WTC11 (cell line): ENCODE results near the gene CCDC69. TPM values are rescaled to one million over a fixed set of nuclear protein-coding genes. Genes with fewer than 3 reads are reported as not detected.
A peak's percentile ranks its signal among the peaks of the same experiment; 100 is the strongest.

Experiments
- ATAC-seq: fragments of 200-7000 bp; cut with Tn5 transposase; 2 replicates; pipeline ENCODE4 v1.10.0; 2021; ENCODE audit warnings: mild to moderate bottlenecking, moderate library complexity
- CTCF ChIA-PET: fragments of 300-600 bp; sonication (Branson Sonifier 250); formaldehyde crosslinking; loops from one replicate; lab custom pipeline; 2021; ENCODE audit warnings: antibody characterized with exemption; lab: Charles Lee
- POLR2A ChIA-PET: fragments of 350-600 bp; sonication (Branson Sonifier 250); formaldehyde crosslinking; loops from one replicate; lab custom pipeline; 2021; ENCODE audit warnings: antibody characterized with exemption; lab: Charles Lee
- DNase-seq: peaks from one replicate; pipeline ENCODE4 v3.0.0; 2021; ENCODE audit warnings: low spot score
- H3K27ac Mint-ChIP-seq: 2 replicates; pipeline ENCODE4 v1.8.0; 2021; ENCODE audit warnings: mixed read lengths
- H3K27me3 Mint-ChIP-seq: 2 replicates; pipeline ENCODE4 v1.8.0; 2021; ENCODE audit warnings: low read depth, mild to moderate bottlenecking, moderate library complexity, mixed read lengths
- H3K36me3 Mint-ChIP-seq: 2 replicates; pipeline ENCODE4 v1.8.0; 2021; ENCODE audit warnings: mixed read lengths
- H3K4me1 Mint-ChIP-seq: 2 replicates; pipeline ENCODE4 v1.8.0; 2022; ENCODE audit warnings: mixed read lengths
- H3K4me3 Mint-ChIP-seq: 2 replicates; pipeline ENCODE4 v1.8.0; 2021; ENCODE audit warnings: mild to moderate bottlenecking, moderate library complexity, mixed read lengths
- H3K9me3 Mint-ChIP-seq: 2 replicates; pipeline ENCODE4 v1.8.0; 2021; ENCODE audit warnings: mixed read lengths
- CREB1 ChIP-seq: sonication (generic); formaldehyde crosslinking; IDR thresholded peaks from 2 replicates; pipeline ENCODE4 v1.8.0; 2023; ENCODE audit warnings: mild to moderate bottlenecking, missing genetic modification reagents
- HMGA2 ChIP-seq: fragments of 250-450 bp; sonication (Bioruptor Pico); IDR thresholded peaks from 2 replicates; pipeline ENCODE4 v1.4.0; 2021; ENCODE audit warnings: mild to moderate bottlenecking, moderate library complexity
- NFYB ChIP-seq: sonication (generic); formaldehyde crosslinking; conservative IDR thresholded peaks from 2 replicates; pipeline ENCODE4 v1.8.0; 2022; ENCODE audit warnings: low read depth, missing genetic modification reagents
- NR3C1 ChIP-seq: sonication (generic); formaldehyde crosslinking; conservative IDR thresholded peaks from 2 replicates; pipeline ENCODE4 v1.8.1; 2023; ENCODE audit warnings: low read depth, mild to moderate bottlenecking, missing genetic modification reagents
- SMAD4 ChIP-seq: sonication (generic); formaldehyde crosslinking; IDR thresholded peaks from 2 replicates; pipeline ENCODE4 v1.8.0; 2022; ENCODE audit warnings: mild to moderate bottlenecking, missing genetic modification reagents
- SOX15 ChIP-seq: fragments of 250-450 bp; sonication (Bioruptor Pico); IDR thresholded peaks from 2 replicates; pipeline ENCODE4 v1.9.0; 2021; ENCODE audit warnings: mild to moderate bottlenecking
- SP1 ChIP-seq: sonication (generic); formaldehyde crosslinking; conservative IDR thresholded peaks from 2 replicates; pipeline ENCODE4 v1.8.1; 2022; ENCODE audit warnings: missing genetic modification reagents
- TEAD4 ChIP-seq: sonication (generic); formaldehyde crosslinking; IDR thresholded peaks from 2 replicates; pipeline ENCODE4 v1.8.0; 2022; ENCODE audit warnings: mild to moderate bottlenecking, missing genetic modification reagents
- ZNF121 ChIP-seq: sonication (generic); formaldehyde crosslinking; IDR thresholded peaks from 2 replicates; pipeline ENCODE4 v1.8.0; 2023; ENCODE audit warnings: missing genetic modification reagents
- ZNF232 ChIP-seq: sonication (generic); formaldehyde crosslinking; IDR thresholded peaks from 2 replicates; pipeline ENCODE4 v1.8.0; 2022; ENCODE audit warnings: mild to moderate bottlenecking, missing genetic modification reagents
- ZNF416 ChIP-seq: fragments of 250-450 bp; sonication (Bioruptor Pico); IDR thresholded peaks from 2 replicates; pipeline ENCODE4 v1.9.0; 2021; ENCODE audit warnings: mild to moderate bottlenecking, inconsistent platforms
- ZNF423 ChIP-seq: fragments of 250-450 bp; sonication (Bioruptor Pico); IDR thresholded peaks from 2 replicates; pipeline ENCODE4 v2.1.2; 2022; ENCODE audit warnings: mild to moderate bottlenecking, moderate library complexity
- total RNA-seq: library from RNA; stranded (reverse); gene quantifications from 3 replicates; pipeline ENCODE4 v1.2.3, GENCODE V29; 2021
- TF ChIP-seq, protein P1 (sequence below): sonication (generic); formaldehyde crosslinking; conservative IDR thresholded peaks from 2 replicates; pipeline ENCODE4 v1.8.1; 2023; ENCODE audit warnings: mild to moderate bottlenecking, low read depth, missing genetic modification reagents, moderate library complexity
- TF ChIP-seq, protein P2 (sequence below): sonication (generic); formaldehyde crosslinking; IDR thresholded peaks from 2 replicates; pipeline ENCODE4 v1.8.0; 2023; ENCODE audit warnings: mild to moderate bottlenecking, missing genetic modification reagents
- TF ChIP-seq, protein P3 (sequence below): sonication (generic); formaldehyde crosslinking; conservative IDR thresholded peaks from 2 replicates; pipeline ENCODE4 v1.8.1; 2022; ENCODE audit warnings: mild to moderate bottlenecking, missing genetic modification reagents
- TF ChIP-seq, protein P4 (sequence below): sonication (generic); formaldehyde crosslinking; IDR thresholded peaks from 2 replicates; pipeline ENCODE4 v1.8.1; 2022; ENCODE audit warnings: low read depth, mild to moderate bottlenecking, moderate library complexity, missing genetic modification reagents, borderline replicate concordance
- TF ChIP-seq, protein P5 (sequence below): fragments of 250-450 bp; sonication (Bioruptor Pico); IDR thresholded peaks from 2 replicates; pipeline ENCODE4 v1.9.0; 2021; ENCODE audit warnings: mild to moderate bottlenecking
- TF ChIP-seq, protein P6 (sequence below): sonication (generic); formaldehyde crosslinking; IDR thresholded peaks from 2 replicates; pipeline ENCODE4 v1.8.0; 2022; ENCODE audit warnings: mild to moderate bottlenecking, missing genetic modification reagents
- TF ChIP-seq, protein P7 (sequence below): fragments of 250-450 bp; sonication (Bioruptor Pico); IDR thresholded peaks from 2 replicates; pipeline ENCODE4 v2.1.2; 2022; ENCODE audit warnings: mild to moderate bottlenecking, moderate library complexity

The CCDC69 gene
- total RNA-seq, 1 experiment from 2014 or later, result 12.4 TPM

DNA sequence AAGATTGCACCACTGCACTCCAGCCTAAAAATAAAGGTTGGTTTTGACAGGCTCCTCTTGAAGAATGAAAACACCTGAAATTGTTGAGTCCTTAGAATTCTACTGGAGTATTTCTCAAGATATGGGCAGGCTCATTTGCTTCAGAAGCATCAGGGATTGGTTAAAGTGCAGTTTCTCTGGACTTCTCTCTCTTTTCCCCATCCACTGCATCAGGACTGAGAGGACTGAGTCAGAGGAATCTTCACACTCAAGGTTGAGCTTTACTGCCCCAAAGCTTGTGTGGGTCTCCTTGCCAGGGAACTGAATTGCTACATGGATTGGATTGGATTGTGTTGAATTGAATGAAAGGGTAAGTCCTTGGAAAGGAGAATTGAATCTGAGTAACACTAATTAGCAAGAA, 7.5 kb upstream of the CCDC69 start (continued):
- TF ChIP-seq, protein P1, sequence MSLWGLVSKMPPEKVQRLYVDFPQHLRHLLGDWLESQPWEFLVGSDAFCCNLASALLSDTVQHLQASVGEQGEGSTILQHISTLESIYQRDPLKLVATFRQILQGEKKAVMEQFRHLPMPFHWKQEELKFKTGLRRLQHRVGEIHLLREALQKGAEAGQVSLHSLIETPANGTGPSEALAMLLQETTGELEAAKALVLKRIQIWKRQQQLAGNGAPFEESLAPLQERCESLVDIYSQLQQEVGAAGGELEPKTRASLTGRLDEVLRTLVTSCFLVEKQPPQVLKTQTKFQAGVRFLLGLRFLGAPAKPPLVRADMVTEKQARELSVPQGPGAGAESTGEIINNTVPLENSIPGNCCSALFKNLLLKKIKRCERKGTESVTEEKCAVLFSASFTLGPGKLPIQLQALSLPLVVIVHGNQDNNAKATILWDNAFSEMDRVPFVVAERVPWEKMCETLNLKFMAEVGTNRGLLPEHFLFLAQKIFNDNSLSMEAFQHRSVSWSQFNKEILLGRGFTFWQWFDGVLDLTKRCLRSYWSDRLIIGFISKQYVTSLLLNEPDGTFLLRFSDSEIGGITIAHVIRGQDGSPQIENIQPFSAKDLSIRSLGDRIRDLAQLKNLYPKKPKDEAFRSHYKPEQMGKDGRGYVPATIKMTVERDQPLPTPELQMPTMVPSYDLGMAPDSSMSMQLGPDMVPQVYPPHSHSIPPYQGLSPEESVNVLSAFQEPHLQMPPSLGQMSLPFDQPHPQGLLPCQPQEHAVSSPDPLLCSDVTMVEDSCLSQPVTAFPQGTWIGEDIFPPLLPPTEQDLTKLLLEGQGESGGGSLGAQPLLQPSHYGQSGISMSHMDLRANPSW (CRISPR knock-in tag), result no peak
- TF ChIP-seq, all 79 proteins: peak for 0

DNA sequence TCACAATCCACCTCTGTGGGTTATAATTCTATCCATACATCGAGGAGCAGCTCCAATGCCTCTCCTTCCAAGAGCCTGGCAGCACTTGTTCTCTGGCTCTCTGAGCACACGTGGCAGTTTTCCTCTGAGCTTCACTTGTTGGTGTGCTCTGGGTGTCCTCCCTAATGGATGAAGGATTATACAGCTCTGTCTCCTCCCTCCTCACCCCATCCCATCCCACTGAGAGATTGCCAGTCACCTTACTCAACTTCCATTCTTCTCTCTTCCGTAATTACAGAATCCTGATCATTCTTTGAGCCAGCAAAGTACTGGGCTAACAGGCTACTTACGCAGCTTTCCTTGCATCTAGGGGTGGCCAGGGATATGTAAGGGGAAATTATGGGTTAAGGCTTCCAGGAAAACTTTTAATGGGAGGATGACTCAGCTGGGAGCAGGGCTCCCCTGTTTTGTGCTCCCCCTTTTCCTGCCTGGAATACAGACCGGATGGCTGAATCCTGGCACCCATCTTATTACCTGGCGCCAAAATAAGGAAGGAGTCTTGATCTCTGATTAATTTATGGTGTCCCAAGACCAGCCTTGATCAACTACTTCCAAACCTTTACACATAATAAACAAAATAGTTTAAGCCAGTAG, 6.3 kb upstream of the CCDC69 start:
- ATAC-seq (0 out of 2 replicates have a peak, but pooled peaks have one; percentile 16), DNase-seq (no peak)
- Mint-ChIP-seq H3K36me3 (no peaks in the 10 kb centered on the region), H3K27ac (no peak overlapping the region), H3K4me3 (no peak overlapping the region), H3K9me3 (0 out of 2 replicates have a peak, but pooled peaks cover 4% of the 10 kb centered on the region), H3K4me1 (peaks cover 6% of the 10 kb centered on the region), H3K27me3 (no peaks in the 10 kb centered on the region)
- CTCF ChIA-PET, result interaction anchor here (0.6 to 3.3 kb wide), 4 partner anchors 8 to 148 kb away, joined by 3 to 39 read pairs (median 3); no protein-coding TSS in a partner anchor
- TF ChIP-seq, protein P2, sequence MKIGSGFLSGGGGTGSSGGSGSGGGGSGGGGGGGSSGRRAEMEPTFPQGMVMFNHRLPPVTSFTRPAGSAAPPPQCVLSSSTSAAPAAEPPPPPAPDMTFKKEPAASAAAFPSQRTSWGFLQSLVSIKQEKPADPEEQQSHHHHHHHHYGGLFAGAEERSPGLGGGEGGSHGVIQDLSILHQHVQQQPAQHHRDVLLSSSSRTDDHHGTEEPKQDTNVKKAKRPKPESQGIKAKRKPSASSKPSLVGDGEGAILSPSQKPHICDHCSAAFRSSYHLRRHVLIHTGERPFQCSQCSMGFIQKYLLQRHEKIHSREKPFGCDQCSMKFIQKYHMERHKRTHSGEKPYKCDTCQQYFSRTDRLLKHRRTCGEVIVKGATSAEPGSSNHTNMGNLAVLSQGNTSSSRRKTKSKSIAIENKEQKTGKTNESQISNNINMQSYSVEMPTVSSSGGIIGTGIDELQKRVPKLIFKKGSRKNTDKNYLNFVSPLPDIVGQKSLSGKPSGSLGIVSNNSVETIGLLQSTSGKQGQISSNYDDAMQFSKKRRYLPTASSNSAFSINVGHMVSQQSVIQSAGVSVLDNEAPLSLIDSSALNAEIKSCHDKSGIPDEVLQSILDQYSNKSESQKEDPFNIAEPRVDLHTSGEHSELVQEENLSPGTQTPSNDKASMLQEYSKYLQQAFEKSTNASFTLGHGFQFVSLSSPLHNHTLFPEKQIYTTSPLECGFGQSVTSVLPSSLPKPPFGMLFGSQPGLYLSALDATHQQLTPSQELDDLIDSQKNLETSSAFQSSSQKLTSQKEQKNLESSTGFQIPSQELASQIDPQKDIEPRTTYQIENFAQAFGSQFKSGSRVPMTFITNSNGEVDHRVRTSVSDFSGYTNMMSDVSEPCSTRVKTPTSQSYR (CRISPR knock-in tag), result no peak
- TF ChIP-seq, protein P3, sequence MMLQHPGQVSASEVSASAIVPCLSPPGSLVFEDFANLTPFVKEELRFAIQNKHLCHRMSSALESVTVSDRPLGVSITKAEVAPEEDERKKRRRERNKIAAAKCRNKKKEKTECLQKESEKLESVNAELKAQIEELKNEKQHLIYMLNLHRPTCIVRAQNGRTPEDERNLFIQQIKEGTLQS (CRISPR knock-in tag), result no peak
- TF ChIP-seq, protein P4, sequence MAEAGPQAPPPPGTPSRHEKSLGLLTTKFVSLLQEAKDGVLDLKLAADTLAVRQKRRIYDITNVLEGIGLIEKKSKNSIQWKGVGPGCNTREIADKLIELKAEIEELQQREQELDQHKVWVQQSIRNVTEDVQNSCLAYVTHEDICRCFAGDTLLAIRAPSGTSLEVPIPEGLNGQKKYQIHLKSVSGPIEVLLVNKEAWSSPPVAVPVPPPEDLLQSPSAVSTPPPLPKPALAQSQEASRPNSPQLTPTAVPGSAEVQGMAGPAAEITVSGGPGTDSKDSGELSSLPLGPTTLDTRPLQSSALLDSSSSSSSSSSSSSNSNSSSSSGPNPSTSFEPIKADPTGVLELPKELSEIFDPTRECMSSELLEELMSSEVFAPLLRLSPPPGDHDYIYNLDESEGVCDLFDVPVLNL, result no peak
- TF ChIP-seq CREB1 (no peak), SMAD4 (no peak), ZNF416 (no peak), NR3C1 (CRISPR knock-in tag) (no peak), TEAD4 (CRISPR knock-in tag) (no peak)
- TF ChIP-seq, protein P5, sequence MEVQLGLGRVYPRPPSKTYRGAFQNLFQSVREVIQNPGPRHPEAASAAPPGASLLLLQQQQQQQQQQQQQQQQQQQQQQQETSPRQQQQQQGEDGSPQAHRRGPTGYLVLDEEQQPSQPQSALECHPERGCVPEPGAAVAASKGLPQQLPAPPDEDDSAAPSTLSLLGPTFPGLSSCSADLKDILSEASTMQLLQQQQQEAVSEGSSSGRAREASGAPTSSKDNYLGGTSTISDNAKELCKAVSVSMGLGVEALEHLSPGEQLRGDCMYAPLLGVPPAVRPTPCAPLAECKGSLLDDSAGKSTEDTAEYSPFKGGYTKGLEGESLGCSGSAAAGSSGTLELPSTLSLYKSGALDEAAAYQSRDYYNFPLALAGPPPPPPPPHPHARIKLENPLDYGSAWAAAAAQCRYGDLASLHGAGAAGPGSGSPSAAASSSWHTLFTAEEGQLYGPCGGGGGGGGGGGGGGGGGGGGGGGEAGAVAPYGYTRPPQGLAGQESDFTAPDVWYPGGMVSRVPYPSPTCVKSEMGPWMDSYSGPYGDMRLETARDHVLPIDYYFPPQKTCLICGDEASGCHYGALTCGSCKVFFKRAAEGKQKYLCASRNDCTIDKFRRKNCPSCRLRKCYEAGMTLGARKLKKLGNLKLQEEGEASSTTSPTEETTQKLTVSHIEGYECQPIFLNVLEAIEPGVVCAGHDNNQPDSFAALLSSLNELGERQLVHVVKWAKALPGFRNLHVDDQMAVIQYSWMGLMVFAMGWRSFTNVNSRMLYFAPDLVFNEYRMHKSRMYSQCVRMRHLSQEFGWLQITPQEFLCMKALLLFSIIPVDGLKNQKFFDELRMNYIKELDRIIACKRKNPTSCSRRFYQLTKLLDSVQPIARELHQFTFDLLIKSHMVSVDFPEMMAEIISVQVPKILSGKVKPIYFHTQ (CRISPR knock-in tag), result no peak
- POLR2A ChIA-PET, result no interaction called here

DNA sequence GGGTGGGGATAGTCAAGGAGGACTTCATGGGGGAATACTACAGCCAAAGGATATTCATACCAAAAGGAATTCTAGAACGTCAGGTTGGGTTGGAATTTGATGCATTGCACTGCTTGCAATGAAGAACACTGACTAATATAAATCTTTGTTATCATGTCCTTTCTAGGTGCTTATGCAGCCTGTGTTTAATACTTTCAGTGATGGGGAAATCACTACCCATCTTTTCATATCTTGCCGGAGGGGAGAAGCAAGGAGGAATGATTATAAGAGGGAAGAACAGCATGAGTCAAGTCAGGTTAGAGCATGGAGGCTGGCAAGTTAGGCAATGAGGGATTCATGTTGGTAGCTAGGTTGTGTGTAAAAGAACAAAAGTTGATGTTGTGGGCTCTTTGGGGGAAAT, 5.1 kb upstream of the CCDC69 start:
- ChIA-PET CTCF (interaction anchor here (1.0 to 3.3 kb wide), 3 partner anchors 9 to 114 kb away, joined by 3 to 39 read pairs (median 3); no protein-coding TSS in a partner anchor), POLR2A (no interaction called here)
- Mint-ChIP-seq H3K4me1 (peaks cover 15% of the 10 kb centered on the region), H3K4me3 (no peak overlapping the region), H3K27ac (no peak overlapping the region), H3K27me3 (no peaks in the 10 kb centered on the region), H3K9me3 (0 out of 2 replicates have a peak, but pooled peaks cover 4% of the 10 kb centered on the region), H3K36me3 (no peaks in the 10 kb centered on the region)
- ATAC-seq (no peak), DNase-seq (no peak)
- TF ChIP-seq SP1 (CRISPR knock-in tag) (no peak), ZNF423 (CRISPR knock-in tag) (no peak), ZNF232 (no peak), ZNF121 (CRISPR knock-in tag) (no peak), SOX15 (CRISPR knock-in tag) (no peak), HMGA2 (CRISPR knock-in tag) (no peak), NFYB (CRISPR knock-in tag) (no peak)
- TF ChIP-seq, protein P5 (CRISPR knock-in tag), result no peak
- TF ChIP-seq, protein P6, sequence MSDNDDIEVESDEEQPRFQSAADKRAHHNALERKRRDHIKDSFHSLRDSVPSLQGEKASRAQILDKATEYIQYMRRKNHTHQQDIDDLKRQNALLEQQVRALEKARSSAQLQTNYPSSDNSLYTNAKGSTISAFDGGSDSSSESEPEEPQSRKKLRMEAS, result no peak
- TF ChIP-seq, protein P7, sequence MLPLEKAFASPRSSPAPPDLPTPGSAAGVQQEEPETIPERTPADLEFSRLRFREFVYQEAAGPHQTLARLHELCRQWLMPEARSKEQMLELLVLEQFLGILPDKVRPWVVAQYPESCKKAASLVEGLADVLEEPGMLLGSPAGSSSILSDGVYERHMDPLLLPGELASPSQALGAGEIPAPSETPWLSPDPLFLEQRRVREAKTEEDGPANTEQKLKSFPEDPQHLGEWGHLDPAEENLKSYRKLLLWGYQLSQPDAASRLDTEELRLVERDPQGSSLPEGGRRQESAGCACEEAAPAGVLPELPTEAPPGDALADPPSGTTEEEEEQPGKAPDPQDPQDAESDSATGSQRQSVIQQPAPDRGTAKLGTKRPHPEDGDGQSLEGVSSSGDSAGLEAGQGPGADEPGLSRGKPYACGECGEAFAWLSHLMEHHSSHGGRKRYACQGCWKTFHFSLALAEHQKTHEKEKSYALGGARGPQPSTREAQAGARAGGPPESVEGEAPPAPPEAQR (CRISPR knock-in tag), result no peak
